ENCODE data around the gene EMID1.

Gene EMID1

DNA sequence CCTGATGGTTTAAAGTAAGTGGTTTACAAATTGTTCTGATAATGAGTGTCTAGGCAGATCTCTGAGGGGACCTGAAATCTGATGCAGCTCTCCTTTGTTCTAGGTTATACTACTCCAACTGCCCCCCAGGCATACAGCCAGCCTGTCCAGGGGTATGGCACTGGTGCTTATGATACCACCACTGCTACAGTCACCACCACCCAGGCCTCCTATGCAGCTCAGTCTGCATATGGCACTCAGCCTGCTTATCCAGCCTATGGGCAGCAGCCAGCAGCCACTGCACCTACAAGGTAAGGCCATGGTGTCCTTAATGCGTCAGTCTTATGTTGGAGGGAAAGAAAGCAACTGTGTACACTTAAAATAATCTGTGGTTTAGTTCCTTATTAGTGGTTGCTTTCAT lies 72.2 kb downstream of the EMID1 start:
- POLR2A ChIA-PET: interaction anchor here (1.3 kb wide), 1 partner anchor 9 kb away, joined by 5 read pairs; no protein-coding TSS in a partner anchor
- CTCF ChIA-PET: no interaction called here
- no peak for DNase-seq (ENCODE audit: extremely low spot score)
- TF ChIP-seq ZNF384 (IDR thresholded peaks at IDR 0.05): no peak
- no peak for TF ChIP-seq FOXK2 (IDR thresholded peaks at IDR 0.05)
- no peak for TF ChIP-seq LEF1 (IDR thresholded peaks at IDR 0.05; ENCODE audit: borderline replicate concordance)
- no peak for TF ChIP-seq PKNOX1 (IDR thresholded peaks at IDR 0.05)
- TF ChIP-seq CTBP1 (IDR thresholded peaks at IDR 0.05; ENCODE audit: borderline replicate concordance): no peak
- no peak for TF ChIP-seq NFRKB (IDR thresholded peaks at IDR 0.05)
- no peak for TF ChIP-seq ARNT (IDR thresholded peaks at IDR 0.05)
- no peak for TF ChIP-seq SP1 (IDR thresholded peaks at IDR 0.05)

- ChIA-PET POLR2A (no interaction called here), CTCF (no interaction called here)
- TF ChIP-seq L3MBTL2 (conservative IDR thresholded peaks at IDR 0.05) (no peak), TARDBP (IDR thresholded peaks at IDR 0.05) (no peak), SP1 (IDR thresholded peaks at IDR 0.05) (no peak), NFRKB (IDR thresholded peaks at IDR 0.05) (no peak), FOXA1 (IDR thresholded peaks at IDR 0.05) (no peak), FOXK2 (IDR thresholded peaks at IDR 0.05) (no peak), ARNT (IDR thresholded peaks at IDR 0.05) (no peak), FOXM1 (IDR thresholded peaks at IDR 0.05; ENCODE audit: borderline replicate concordance) (no peak), PKNOX1 (IDR thresholded peaks at IDR 0.05) (no peak), BHLHE40 (IDR thresholded peaks at IDR 0.05; ENCODE audit: borderline replicate concordance) (no peak), ZNF384 (IDR thresholded peaks at IDR 0.05) (no peak), SUZ12 (IDR thresholded peaks at IDR 0.05) (no peak)
- DNase-seq (ENCODE audit: extremely low spot score): no peak
Measured at GRCh38 chr22:29284196-29284595, 78.5 kb downstream of the EMID1 start.

GRCh38 chr22:29288837-29289236 lies 83.1 kb downstream of the EMID1 start:
- TF ChIP-seq ZNF384 (IDR thresholded peaks at IDR 0.05): no peak
- no peak for TF ChIP-seq TARDBP (IDR thresholded peaks at IDR 0.05)
- no peak for TF ChIP-seq SP1 (IDR thresholded peaks at IDR 0.05)
- TF ChIP-seq HDGF (IDR thresholded peaks at IDR 0.05; ENCODE audit: borderline replicate concordance): no peak
- no peak for TF ChIP-seq FOXM1 (IDR thresholded peaks at IDR 0.05; ENCODE audit: borderline replicate concordance)
- no peak for TF ChIP-seq BHLHE40 (IDR thresholded peaks at IDR 0.05; ENCODE audit: borderline replicate concordance)
- TF ChIP-seq PKNOX1 (IDR thresholded peaks at IDR 0.05): no peak
- no peak for TF ChIP-seq FOXK2 (IDR thresholded peaks at IDR 0.05)
- TF ChIP-seq L3MBTL2 (conservative IDR thresholded peaks at IDR 0.05): no peak
- no peak for TF ChIP-seq FOXA1 (IDR thresholded peaks at IDR 0.05)
- TF ChIP-seq ARNT (IDR thresholded peaks at IDR 0.05): no peak
- ChIA-PET CTCF (no interaction called here), POLR2A (interaction anchor here (1.2 kb wide), 1 partner anchor 17 kb away, joined by 3 read pairs; no protein-coding TSS in a partner anchor)
- DNase-seq (ENCODE audit: extremely low spot score): no peak

- ChIA-PET POLR2A (no interaction called here), CTCF (no interaction called here)
- DNase-seq (ENCODE audit: extremely low spot score): no peak
- TF ChIP-seq HDGF (IDR thresholded peaks at IDR 0.05; ENCODE audit: borderline replicate concordance) (no peak), FOXM1 (IDR thresholded peaks at IDR 0.05; ENCODE audit: borderline replicate concordance) (no peak), CTBP1 (IDR thresholded peaks at IDR 0.05; ENCODE audit: borderline replicate concordance) (no peak)
Measured at GRCh38 chr22:29290061-29290460, 84.4 kb downstream of the EMID1 start.

GRCh38 chr22:29291215-29291614 lies 85.5 kb downstream of the EMID1 start:
- TF ChIP-seq BHLHE40 (IDR thresholded peaks at IDR 0.05; ENCODE audit: borderline replicate concordance): no peak
- no peak for DNase-seq (ENCODE audit: extremely low spot score)
- CTCF ChIA-PET: no interaction called here
- POLR2A ChIA-PET: no interaction called here

DNA sequence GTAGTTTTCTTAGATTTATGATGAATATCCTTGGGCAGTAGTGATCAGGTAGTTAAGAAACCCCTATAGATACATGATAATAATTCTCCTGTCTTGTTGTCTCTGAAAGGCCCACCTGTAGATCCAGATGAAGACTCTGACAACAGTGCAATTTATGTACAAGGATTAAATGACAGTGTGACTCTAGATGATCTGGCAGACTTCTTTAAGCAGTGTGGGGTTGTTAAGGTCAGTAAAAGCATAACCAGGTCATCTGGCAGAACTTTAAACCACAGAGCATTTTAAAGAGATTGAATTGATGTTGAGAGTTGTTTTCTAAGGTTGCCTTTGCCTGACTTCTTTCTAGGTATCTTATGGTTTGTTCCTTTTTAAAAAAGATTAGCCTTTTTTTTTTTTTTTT lies 86.7 kb downstream of the EMID1 start:
- ChIA-PET CTCF (no interaction called here), POLR2A (no interaction called here)
- TF ChIP-seq ARNT (IDR thresholded peaks at IDR 0.05): no peak
- no peak for TF ChIP-seq PKNOX1 (IDR thresholded peaks at IDR 0.05)
- TF ChIP-seq FOXK2 (IDR thresholded peaks at IDR 0.05): no peak
- TF ChIP-seq FOXM1 (IDR thresholded peaks at IDR 0.05; ENCODE audit: borderline replicate concordance): no peak
- TF ChIP-seq SUZ12 (IDR thresholded peaks at IDR 0.05): no peak
- TF ChIP-seq CTBP1 (IDR thresholded peaks at IDR 0.05; ENCODE audit: borderline replicate concordance): no peak
- no peak for TF ChIP-seq L3MBTL2 (conservative IDR thresholded peaks at IDR 0.05)
- no peak for DNase-seq (ENCODE audit: extremely low spot score)

DNA sequence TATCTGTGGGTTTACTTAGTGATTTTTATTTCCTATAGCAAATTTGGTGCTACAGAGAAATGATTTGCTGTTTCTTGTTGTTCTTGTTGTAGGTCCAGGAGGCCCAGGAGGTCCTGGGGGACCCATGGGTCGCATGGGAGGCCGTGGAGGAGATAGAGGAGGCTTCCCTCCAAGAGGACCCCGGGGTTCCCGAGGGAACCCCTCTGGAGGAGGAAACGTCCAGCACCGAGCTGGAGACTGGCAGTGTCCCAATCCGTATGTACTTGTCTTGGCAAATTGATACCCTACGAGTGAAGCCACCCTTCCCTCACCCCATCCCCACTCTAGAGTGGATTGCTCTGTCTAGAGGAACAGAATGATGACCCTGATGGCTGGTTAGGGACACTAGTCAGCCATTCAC lies 92.9 kb downstream of the EMID1 start:
- DNase-seq (ENCODE audit: extremely low spot score): no peak
- TF ChIP-seq SUZ12 (IDR thresholded peaks at IDR 0.05): no peak
- TF ChIP-seq HDGF (IDR thresholded peaks at IDR 0.05; ENCODE audit: borderline replicate concordance): no peak
- no peak for TF ChIP-seq FOXK2 (IDR thresholded peaks at IDR 0.05)
- ChIA-PET CTCF (no interaction called here), POLR2A (no interaction called here)

Data from HEK293T (cell line).